ENCODE measurements around the gene CDC42BPA. TPM values are rescaled to one million over a fixed set of nuclear protein-coding genes. Genes with fewer than 3 reads are reported as not detected.

CDC42BPA gene
- total and polyA plus RNA-seq, 2 donors (not counting 1 experiment from before 2014, with no cell fraction given), result 26.4 to 77.1 TPM

GRCh38 chr1:226987179-226987536 lies 331.1 kb downstream of the CDC42BPA start:
- no peak overlapping the region for H2AFZ ChIP-seq (ENCODE audit: low read length)
- TF ChIP-seq CTCF (conservative IDR thresholded peaks at IDR 0.05 in 1 of 2, IDR thresholded peaks at IDR 0.05 in 1 of 2; ENCODE audit: low read depth in 1 of 2, low read length in 2 of 2) (no peak), EZH2 (IDR thresholded peaks at IDR 0.05; ENCODE audit: low read length, missing control alignments) (no peak)
- H3K79me2 ChIP-seq (ENCODE audit: control insufficient read depth, insufficient read depth, low read length), result no peaks in the 10 kb centered on the region
- no peak overlapping the region for H3K9ac ChIP-seq (ENCODE audit: insufficient read depth, low read length)
- no peaks in the 10 kb centered on the region for H3K4me1 ChIP-seq (ENCODE audit: control insufficient read depth, extremely low read depth, insufficient read depth, low read length)
- H3K27me3 ChIP-seq (ENCODE audit: control insufficient read depth, insufficient read depth, low read length), result no peaks in the 10 kb centered on the region
- H3K9me3 ChIP-seq (ENCODE audit: control insufficient read depth, insufficient read depth, low read depth, low read length), result no peaks in the 10 kb centered on the region
- DNase-seq (ENCODE audit: low read depth in 2 of 2), result no peak
- no peaks in the 10 kb centered on the region for H3K36me3 ChIP-seq (ENCODE audit: control insufficient read depth, insufficient read depth, low read length)
- no peak overlapping the region for H3K4me3 ChIP-seq (replicated peaks in 1 of 4; ENCODE audit: control extremely low read depth in 1 of 4, insufficient read depth in 1 of 4, low read depth in 3 of 4, low read length in 4 of 4)
- no peaks in the 10 kb centered on the region for H4K20me1 ChIP-seq (ENCODE audit: control insufficient read depth, extremely low read depth, insufficient read depth, low read length)
- H3K4me2 ChIP-seq (ENCODE audit: extremely low read depth, insufficient read depth, low read length), result no peak overlapping the region
- H3K27ac ChIP-seq (ENCODE audit: insufficient read depth, low read length), result no peak overlapping the region

GRCh38 chr1:226986496-226987178 lies 331.7 kb downstream of the CDC42BPA start:
- Histone ChIP-seq H4K20me1 (ENCODE audit: control insufficient read depth, extremely low read depth, insufficient read depth, low read length) (no peaks in the 10 kb centered on the region), H2AFZ (ENCODE audit: low read length) (no peak overlapping the region), H3K4me3 (replicated peaks in 1 of 4; ENCODE audit: control extremely low read depth in 1 of 4, insufficient read depth in 1 of 4, low read depth in 3 of 4, low read length in 4 of 4) (no peak overlapping the region), H3K9me3 (ENCODE audit: control insufficient read depth, insufficient read depth, low read depth, low read length) (no peaks in the 10 kb centered on the region), H3K79me2 (ENCODE audit: control insufficient read depth, insufficient read depth, low read length) (no peaks in the 10 kb centered on the region), H3K4me1 (ENCODE audit: control insufficient read depth, extremely low read depth, insufficient read depth, low read length) (no peaks in the 10 kb centered on the region), H3K36me3 (ENCODE audit: control insufficient read depth, insufficient read depth, low read length) (no peaks in the 10 kb centered on the region), H3K27ac (ENCODE audit: insufficient read depth, low read length) (no peak overlapping the region), H3K27me3 (ENCODE audit: control insufficient read depth, insufficient read depth, low read length) (no peaks in the 10 kb centered on the region), H3K4me2 (ENCODE audit: extremely low read depth, insufficient read depth, low read length) (no peak overlapping the region), H3K9ac (ENCODE audit: insufficient read depth, low read length) (no peak overlapping the region)
- TF ChIP-seq EZH2 (IDR thresholded peaks at IDR 0.05; ENCODE audit: low read length, missing control alignments), result no peak
- TF ChIP-seq CTCF (conservative IDR thresholded peaks at IDR 0.05 in 1 of 2, IDR thresholded peaks at IDR 0.05 in 1 of 2; ENCODE audit: low read depth in 1 of 2, low read length in 2 of 2), result no peak
- DNase-seq (ENCODE audit: low read depth in 2 of 2), result no peak

GRCh38 chr1:226985839-226986463 lies 332.3 kb downstream of the CDC42BPA start:
- H3K4me2 ChIP-seq (ENCODE audit: extremely low read depth, insufficient read depth, low read length), result no peak overlapping the region
- H3K27me3 ChIP-seq (ENCODE audit: control insufficient read depth, insufficient read depth, low read length), result no peaks in the 10 kb centered on the region
- H3K4me3 ChIP-seq (replicated peaks in 1 of 4; ENCODE audit: control extremely low read depth in 1 of 4, insufficient read depth in 1 of 4, low read depth in 3 of 4, low read length in 4 of 4), result no peak overlapping the region
- H3K27ac ChIP-seq (ENCODE audit: insufficient read depth, low read length), result no peak overlapping the region
- H4K20me1 ChIP-seq (ENCODE audit: control insufficient read depth, extremely low read depth, insufficient read depth, low read length), result no peaks in the 10 kb centered on the region
- H3K4me1 ChIP-seq (ENCODE audit: control insufficient read depth, extremely low read depth, insufficient read depth, low read length), result no peaks in the 10 kb centered on the region
- TF ChIP-seq CTCF (conservative IDR thresholded peaks at IDR 0.05 in 1 of 2, IDR thresholded peaks at IDR 0.05 in 1 of 2; ENCODE audit: low read depth in 1 of 2, low read length in 2 of 2), result no peak
- no peak for TF ChIP-seq EZH2 (IDR thresholded peaks at IDR 0.05; ENCODE audit: low read length, missing control alignments)
- no peak for DNase-seq (ENCODE audit: low read depth in 2 of 2)
- no peaks in the 10 kb centered on the region for H3K9me3 ChIP-seq (ENCODE audit: control insufficient read depth, insufficient read depth, low read depth, low read length)
- H3K36me3 ChIP-seq (ENCODE audit: control insufficient read depth, insufficient read depth, low read length), result no peaks in the 10 kb centered on the region
- H2AFZ ChIP-seq (ENCODE audit: low read length), result no peak overlapping the region
- no peak overlapping the region for H3K9ac ChIP-seq (ENCODE audit: insufficient read depth, low read length)
- no peaks in the 10 kb centered on the region for H3K79me2 ChIP-seq (ENCODE audit: control insufficient read depth, insufficient read depth, low read length)
